Keratinocyte (primary cell): ENCODE measurements around the gene ZYG11A. TPM values are rescaled to one million over a fixed set of nuclear protein-coding genes. Genes with fewer than 3 reads are reported as not detected.

Source experiments
- DNase-seq: peaks from one replicate; pipeline ENCODE4 v3.0.0-alpha.2; 2011; ENCODE audit warnings: low read depth, missing footprints, low spot score
- FAIRE-seq: peaks from 2 replicates; lab custom pipeline; 2011; peaks lifted over from hg19 to GRCh38; lab: Jason Lieb, UNC
- H2AFZ ChIP-seq: 2 replicates; pipeline ENCODE4 v1.6.0; 2012; ENCODE audit warnings: low read length, control low read depth, inconsistent platforms; ENCODE audit not compliant: control insufficient read depth
- H3K27ac ChIP-seq: 2 replicates; pipeline ENCODE4 v1.5.1; 2011; ENCODE audit warnings: low read length; ENCODE audit not compliant: control insufficient read depth, insufficient read depth
- H3K27me3 ChIP-seq: 3 replicates; pipeline ENCODE4 v1.6.0; 2011; ENCODE audit warnings: low read length; ENCODE audit not compliant: control insufficient read depth, insufficient read depth; ENCODE audit errors: extremely low read depth
- H3K36me3 ChIP-seq, 2 experiments: 2 replicates in 1 of 2; 3 replicates in 1 of 2; pipeline ENCODE4 v1.5.1; 2011; ENCODE audit warnings: low read length in 2 of 2, mild to moderate bottlenecking in 1 of 2; ENCODE audit not compliant: control insufficient read depth in 2 of 2, insufficient read depth in 2 of 2; ENCODE audit errors: extremely low read depth in 1 of 2
- H3K4me1 ChIP-seq: 3 replicates; pipeline ENCODE4 v1.5.1; 2011; ENCODE audit warnings: low read length; ENCODE audit not compliant: control insufficient read depth, insufficient read depth; ENCODE audit errors: extremely low read depth
- H3K4me2 ChIP-seq: 3 replicates; pipeline ENCODE4 v1.6.0; 2011; ENCODE audit warnings: low read depth, low read length; ENCODE audit not compliant: control insufficient read depth, insufficient read depth; ENCODE audit errors: extremely low read depth
- H3K4me3 ChIP-seq, 3 experiments: fragments of 200-600 bp in 1 of 3; sonication (generic) in 1 of 3; 2 replicates in 2 of 3; 3 replicates in 1 of 3; pipeline ENCODE4 v1.5.1; 2011 to 2016; ENCODE audit warnings: low read length in 3 of 3, mild to moderate bottlenecking in 3 of 3, control low read depth in 2 of 3, inconsistent platforms in 1 of 3, low read depth in 1 of 3, mixed read lengths in 1 of 3, mixed run types in 1 of 3, moderate library complexity in 1 of 3; ENCODE audit not compliant: control insufficient read depth in 2 of 3, insufficient read depth in 2 of 3; ENCODE audit errors: extremely low read depth in 1 of 3
- H3K79me2 ChIP-seq: 2 replicates; pipeline ENCODE4 v1.6.0; 2012; ENCODE audit warnings: low read length; ENCODE audit not compliant: control insufficient read depth, insufficient read depth
- H3K9ac ChIP-seq: 3 replicates; pipeline ENCODE4 v1.6.0; 2011; ENCODE audit warnings: low read length; ENCODE audit not compliant: control insufficient read depth, insufficient read depth; ENCODE audit errors: extremely low read depth
- H3K9me1 ChIP-seq: 3 replicates; pipeline ENCODE4 v1.6.0; 2011; ENCODE audit warnings: low read length; ENCODE audit not compliant: control insufficient read depth, insufficient read depth; ENCODE audit errors: extremely low read depth
- H3K9me3 ChIP-seq: 2 replicates; pipeline ENCODE4 v1.5.1; 2012; ENCODE audit warnings: low read depth, low read length; ENCODE audit not compliant: control insufficient read depth
- H4K20me1 ChIP-seq: 3 replicates; pipeline ENCODE4 v1.6.0; 2011; ENCODE audit warnings: low read length; ENCODE audit not compliant: control insufficient read depth, insufficient read depth; ENCODE audit errors: extremely low read depth
- EZH2 ChIP-seq: IDR thresholded peaks from one replicate; pipeline ENCODE4 v1.6.1; 2012; ENCODE audit warnings: inconsistent platforms, mild to moderate bottlenecking, low read length, moderate library complexity
- dilution Hi-C: fragments of 300-500 bp; cut with MboI; formaldehyde crosslinking; loops from one replicate; pipeline ENCODE4 v1.7.0; 2020; ENCODE audit warnings: low sequenced_read_pairs; ENCODE audit not compliant: extremely low pct_ligation_motif_present
- polyA plus RNA-seq, 5 experiments: library from polyadenylated mRNA; depleted of rRNA in 3 of 5; stranded (reverse) in 3 of 5; stranded (forward) in 1 of 5; unstranded in 1 of 5; fragments of >200 nt; gene quantifications; 1 replicate in 1 of 5; 2 replicates in 3 of 5; 3 replicates in 1 of 5; pipeline versions ENCODE4 v1.2.1 to v1.2.3, GENCODE V29; 2011 to 2012; ENCODE audit warnings: missing spikeins in 2 of 5, low read depth in 1 of 5, low replicate concordance in 1 of 5
- TF ChIP-seq, protein P1 (sequence below), 3 experiments: IDR thresholded peaks in 1 of 3; conservative IDR thresholded peaks in 1 of 3; optimal IDR thresholded peaks in 1 of 3; 2 replicates in 2 of 3; 3 replicates in 1 of 3; pipeline versions ENCODE3 to v1.5.1; 2011; ENCODE audit warnings: low read length in 3 of 3, mild to moderate bottlenecking in 3 of 3, moderate library complexity in 2 of 3, control low read depth in 1 of 3, inconsistent platforms in 1 of 3; ENCODE audit not compliant: insufficient read depth in 2 of 3; ENCODE audit errors: extremely low read depth in 1 of 3

ZYG11A gene
- polyA plus RNA-seq, 1 donor (not counting 4 experiments of a cell fraction or from before 2014, with no cell fraction given), result 0.64 TPM

DNA sequence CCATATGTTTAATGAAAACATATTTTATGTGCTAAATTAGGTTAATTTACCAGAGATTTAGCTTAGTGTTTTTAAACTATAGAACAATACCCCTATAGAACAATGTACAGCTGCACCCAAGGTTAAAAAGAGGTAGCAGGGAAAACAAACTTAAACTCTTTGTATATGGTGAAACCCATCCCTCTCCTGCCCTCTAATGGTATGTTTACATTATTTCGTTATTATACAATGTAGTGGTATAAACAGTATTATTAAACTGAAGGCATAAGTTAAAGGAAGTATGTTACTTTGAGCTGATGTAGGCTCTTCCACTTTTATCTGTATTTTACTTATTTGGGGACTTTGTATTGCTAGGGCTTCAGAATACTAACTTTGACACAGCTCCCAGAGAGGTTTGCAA, 16.7 kb upstream of the ZYG11A start:
- H3K27me3 ChIP-seq, result no peaks in the 10 kb centered on the region
- H3K4me1 ChIP-seq, result no peaks in the 10 kb centered on the region
- H3K27ac ChIP-seq, result no peak overlapping the region
- no peak overlapping the region for H3K4me2 ChIP-seq
- no peaks in the 10 kb centered on the region for H4K20me1 ChIP-seq
- dilution Hi-C loops, result no loop called here
- H3K79me2 ChIP-seq, result no peaks in the 10 kb centered on the region
- H2AFZ ChIP-seq, result no peak overlapping the region
- H3K9me1 ChIP-seq, result no peaks in the 10 kb centered on the region
- no peak overlapping the region for H3K4me3 ChIP-seq
- no peak for DNase-seq
- no peaks in the 10 kb centered on the region for H3K9me3 ChIP-seq
- TF ChIP-seq EZH2, result no peak
- TF ChIP-seq, protein P1, sequence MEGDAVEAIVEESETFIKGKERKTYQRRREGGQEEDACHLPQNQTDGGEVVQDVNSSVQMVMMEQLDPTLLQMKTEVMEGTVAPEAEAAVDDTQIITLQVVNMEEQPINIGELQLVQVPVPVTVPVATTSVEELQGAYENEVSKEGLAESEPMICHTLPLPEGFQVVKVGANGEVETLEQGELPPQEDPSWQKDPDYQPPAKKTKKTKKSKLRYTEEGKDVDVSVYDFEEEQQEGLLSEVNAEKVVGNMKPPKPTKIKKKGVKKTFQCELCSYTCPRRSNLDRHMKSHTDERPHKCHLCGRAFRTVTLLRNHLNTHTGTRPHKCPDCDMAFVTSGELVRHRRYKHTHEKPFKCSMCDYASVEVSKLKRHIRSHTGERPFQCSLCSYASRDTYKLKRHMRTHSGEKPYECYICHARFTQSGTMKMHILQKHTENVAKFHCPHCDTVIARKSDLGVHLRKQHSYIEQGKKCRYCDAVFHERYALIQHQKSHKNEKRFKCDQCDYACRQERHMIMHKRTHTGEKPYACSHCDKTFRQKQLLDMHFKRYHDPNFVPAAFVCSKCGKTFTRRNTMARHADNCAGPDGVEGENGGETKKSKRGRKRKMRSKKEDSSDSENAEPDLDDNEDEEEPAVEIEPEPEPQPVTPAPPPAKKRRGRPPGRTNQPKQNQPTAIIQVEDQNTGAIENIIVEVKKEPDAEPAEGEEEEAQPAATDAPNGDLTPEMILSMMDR (optimal IDR thresholded peaks at IDR 0.05 in 1 of 3, IDR thresholded peaks at IDR 0.05 in 1 of 3, conservative IDR thresholded peaks at IDR 0.05 in 1 of 3; ENCODE audit: extremely low read depth in 1 of 3, insufficient read depth in 2 of 3, low read length in 3 of 3), result peak in 1 of 3 experiments; percentile 20
- peaks cover 0 to 3% of the 10 kb centered on the region in 2 experiments for H3K36me3 ChIP-seq
- H3K9ac ChIP-seq, result no peak overlapping the region
- no peak for FAIRE-seq

DNA sequence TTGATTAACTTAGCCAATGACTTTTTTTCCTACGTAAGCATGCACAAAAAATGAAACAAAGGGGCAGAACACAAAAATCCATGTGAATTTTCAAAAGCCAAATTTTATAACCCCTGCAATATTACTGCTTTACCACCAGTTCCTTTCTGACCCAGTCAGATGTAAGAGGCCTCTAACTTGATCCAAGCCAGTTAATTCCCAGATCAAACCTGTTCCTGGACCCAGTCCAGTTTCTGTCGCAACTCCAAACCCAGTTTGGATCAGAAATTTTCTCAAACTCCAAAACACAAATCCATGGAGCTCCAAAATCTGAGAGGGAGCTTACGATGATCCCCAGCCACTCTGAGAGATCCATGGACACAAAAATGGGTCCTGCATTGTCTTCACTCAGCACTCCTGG, 7.8 kb upstream of the ZYG11A start:
- Histone ChIP-seq H3K4me1 (no peaks in the 10 kb centered on the region), H3K4me3 (no peak overlapping the region), H4K20me1 (no peaks in the 10 kb centered on the region), H3K27me3 (no peaks in the 10 kb centered on the region), H3K27ac (no peak overlapping the region), H3K4me2 (no peak overlapping the region), H3K9me3 (no peaks in the 10 kb centered on the region), H3K9ac (no peak overlapping the region), H2AFZ (no peak overlapping the region), H3K9me1 (no peaks in the 10 kb centered on the region), H3K36me3 (no peaks in the 10 kb centered on the region), H3K79me2 (no peaks in the 10 kb centered on the region)
- DNase-seq (no peak), FAIRE-seq (no peak)
- dilution Hi-C loops, result no loop called here
- TF ChIP-seq, protein P1 (optimal IDR thresholded peaks at IDR 0.05 in 1 of 3, IDR thresholded peaks at IDR 0.05 in 1 of 3, conservative IDR thresholded peaks at IDR 0.05 in 1 of 3; ENCODE audit: extremely low read depth in 1 of 3, insufficient read depth in 2 of 3, low read length in 3 of 3), result no peak
- TF ChIP-seq EZH2, result no peak
